Measurements from ENCODE around the gene KLHDC4.

KLHDC4 gene

GRCh38 chr16:87696726-87697125 lies 69.1 kb downstream of the KLHDC4 start:
- no peak for TF ChIP-seq CTCF (IDR thresholded peaks at IDR 0.05; ENCODE audit: low read depth, low read length, missing control alignments)
- no peak for DNase-seq (ENCODE audit: low read depth)
- no peak overlapping the region for H3K4me3 ChIP-seq (ENCODE audit: low read depth, low read length)

GRCh38 chr16:87695534-87695933 lies 70.3 kb downstream of the KLHDC4 start:
- no peak overlapping the region for H3K4me3 ChIP-seq (ENCODE audit: low read depth, low read length)
- TF ChIP-seq CTCF (IDR thresholded peaks at IDR 0.05; ENCODE audit: low read depth, low read length, missing control alignments): no peak
- DNase-seq (ENCODE audit: low read depth): no peak

- no peak overlapping the region for H3K4me3 ChIP-seq (ENCODE audit: low read depth, low read length)
- no peak for DNase-seq (ENCODE audit: low read depth)
- TF ChIP-seq CTCF (IDR thresholded peaks at IDR 0.05; ENCODE audit: low read depth, low read length, missing control alignments): no peak
Measured at GRCh38 chr16:87694441-87695125, 71.2 kb downstream of the KLHDC4 start.

GRCh38 chr16:87693827-87694226 lies 72.0 kb downstream of the KLHDC4 start:
- no peak overlapping the region for H3K4me3 ChIP-seq (ENCODE audit: low read depth, low read length)
- no peak for DNase-seq (ENCODE audit: low read depth)
- TF ChIP-seq CTCF (IDR thresholded peaks at IDR 0.05; ENCODE audit: low read depth, low read length, missing control alignments): no peak

- TF ChIP-seq CTCF (IDR thresholded peaks at IDR 0.05; ENCODE audit: low read depth, low read length, missing control alignments): no peak
- no peak overlapping the region for H3K4me3 ChIP-seq (ENCODE audit: low read depth, low read length)
- no peak for DNase-seq (ENCODE audit: low read depth)
Measured at GRCh38 chr16:87692756-87693155, 73.0 kb downstream of the KLHDC4 start.

GRCh38 chr16:87692176-87692575 lies 73.6 kb downstream of the KLHDC4 start:
- TF ChIP-seq CTCF (IDR thresholded peaks at IDR 0.05; ENCODE audit: low read depth, low read length, missing control alignments): no peak
- H3K4me3 ChIP-seq (ENCODE audit: low read depth, low read length): no peak overlapping the region
- DNase-seq (ENCODE audit: low read depth): no peak

- DNase-seq (ENCODE audit: low read depth): no peak
- H3K4me3 ChIP-seq (ENCODE audit: low read depth, low read length): no peak overlapping the region
- no peak for TF ChIP-seq CTCF (IDR thresholded peaks at IDR 0.05; ENCODE audit: low read depth, low read length, missing control alignments)
Measured at GRCh38 chr16:87691686-87692079, 74.1 kb downstream of the KLHDC4 start.
